ENCODE data around the gene TSGA10IP.

GRCh38 chr11:65937766-65938165 lies 7.5 kb upstream of the TSGA10IP start:
- no peak for TF ChIP-seq POLR2AphosphoS5 (IDR thresholded peaks at IDR 0.05)
- TF ChIP-seq CTCF (IDR thresholded peaks at IDR 0.05): no peak
- no peak for TF ChIP-seq POLR2A (IDR thresholded peaks at IDR 0.05)

Data from breast epithelium (tissue), 3 donors.